GM23338 (cell line): ENCODE results near the gene OFD1. TPM values are rescaled to one million over a fixed set of nuclear protein-coding genes. Genes with fewer than 3 reads are reported as not detected.

Experiments
- CREB1 ChIP-seq: fragments of 250-450 bp; sonication (Bioruptor Pico); IDR thresholded peaks from 2 replicates; pipeline ENCODE4 v1.5.0; 2020; ENCODE audit warnings: low read depth, mild to moderate bottlenecking, moderate library complexity
- EZH2 ChIP-seq: fragments of 200-600 bp; sonication (generic); IDR thresholded peaks from one replicate; pipeline ENCODE4 v1.8.0; 2017; ENCODE audit warnings: antibody characterized with exemption, mild to moderate bottlenecking, low read depth; ENCODE audit not compliant: unreplicated experiment
- EZH2phosphoT487 ChIP-seq: fragments of 200-600 bp; sonication (generic); IDR thresholded peaks from one replicate; pipeline ENCODE4 v1.8.1; 2018; ENCODE audit warnings: antibody characterized with exemption; ENCODE audit not compliant: unreplicated experiment
- JUNB ChIP-seq: IDR thresholded peaks from one replicate; pipeline ENCODE4 v1.6.1; 2016; ENCODE audit warnings: antibody characterized with exemption; ENCODE audit not compliant: unreplicated experiment
- POLR2AphosphoS5 ChIP-seq: IDR thresholded peaks from 2 replicates; pipeline ENCODE4 v1.6.1; 2016; ENCODE audit warnings: antibody characterized with exemption, low read depth
- STAT1 ChIP-seq: IDR thresholded peaks from one replicate; pipeline ENCODE4 v1.6.1; 2016; ENCODE audit warnings: antibody characterized with exemption; ENCODE audit not compliant: unreplicated experiment
- ZNF114 ChIP-seq: fragments of 250-450 bp; sonication (Bioruptor Pico); IDR thresholded peaks from 2 replicates; pipeline ENCODE4 v1.5.0; 2020; ENCODE audit warnings: mild to moderate bottlenecking, moderate library complexity
- ZNF331 ChIP-seq: fragments of 250-450 bp; sonication (Bioruptor Pico); IDR thresholded peaks from 2 replicates; pipeline ENCODE4 v1.5.0; 2020; ENCODE audit warnings: low read depth, mild to moderate bottlenecking, moderate library complexity
- polyA plus RNA-seq: library from polyadenylated mRNA; unstranded; fragments of >200 nt; fragmentation: Nextera tagmentation; extraction: Ambion mirVana; gene quantifications from 2 replicates; pipeline ENCODE4 v1.2.1, GENCODE V29; 2016
- total RNA-seq: library from RNA; depleted of rRNA; stranded (reverse); fragments of >200 nt; shearing (Covaris generic); gene quantifications from 2 replicates; pipeline ENCODE4 v1.2.3, GENCODE V29; 2014
- TF ChIP-seq, protein P1 (sequence below): fragments of 250-450 bp; sonication (Bioruptor Pico); IDR thresholded peaks from 2 replicates; pipeline ENCODE4 v1.5.0; 2020; ENCODE audit warnings: mild to moderate bottlenecking, moderate library complexity
- TF ChIP-seq, protein P2 (sequence below): IDR thresholded peaks from one replicate; pipeline ENCODE4 v1.6.1; 2018; ENCODE audit warnings: antibody characterized with exemption; ENCODE audit not compliant: unreplicated experiment

The OFD1 gene
- total and polyA plus RNA-seq, 2 experiments from 2014 or later = 21.2 to 55.0 TPM

DNA sequence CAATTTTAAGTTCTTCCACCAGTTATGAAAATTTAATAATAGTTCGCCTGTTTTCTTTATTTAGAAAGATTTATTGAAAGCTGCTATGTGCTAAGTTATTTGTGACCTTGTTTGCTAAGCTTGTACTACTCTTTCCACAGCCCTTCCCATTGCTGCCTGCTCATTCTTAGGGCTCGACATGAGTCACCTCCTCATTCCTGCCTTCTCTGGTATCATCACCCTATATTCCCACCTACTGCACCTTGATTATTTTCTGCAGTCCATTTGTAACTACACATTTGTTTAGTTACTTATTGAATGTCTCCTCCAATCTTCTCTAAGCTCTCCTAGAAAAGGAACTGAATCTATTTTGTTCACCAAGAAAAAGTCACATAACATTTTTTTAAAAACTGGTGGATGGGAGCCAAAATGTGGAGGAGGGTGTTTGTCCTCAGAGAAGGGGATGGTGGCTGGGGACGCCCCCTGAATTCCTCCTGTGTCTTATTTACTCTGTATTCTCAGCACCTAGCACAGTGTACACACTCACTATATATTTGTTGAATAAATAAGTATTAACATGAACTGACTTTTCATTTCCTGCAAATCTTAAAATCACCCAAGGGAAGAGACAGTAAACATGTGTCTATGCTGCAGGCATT is 49.3 kb upstream of the OFD1 start (continued):
- TF ChIP-seq, protein P1, sequence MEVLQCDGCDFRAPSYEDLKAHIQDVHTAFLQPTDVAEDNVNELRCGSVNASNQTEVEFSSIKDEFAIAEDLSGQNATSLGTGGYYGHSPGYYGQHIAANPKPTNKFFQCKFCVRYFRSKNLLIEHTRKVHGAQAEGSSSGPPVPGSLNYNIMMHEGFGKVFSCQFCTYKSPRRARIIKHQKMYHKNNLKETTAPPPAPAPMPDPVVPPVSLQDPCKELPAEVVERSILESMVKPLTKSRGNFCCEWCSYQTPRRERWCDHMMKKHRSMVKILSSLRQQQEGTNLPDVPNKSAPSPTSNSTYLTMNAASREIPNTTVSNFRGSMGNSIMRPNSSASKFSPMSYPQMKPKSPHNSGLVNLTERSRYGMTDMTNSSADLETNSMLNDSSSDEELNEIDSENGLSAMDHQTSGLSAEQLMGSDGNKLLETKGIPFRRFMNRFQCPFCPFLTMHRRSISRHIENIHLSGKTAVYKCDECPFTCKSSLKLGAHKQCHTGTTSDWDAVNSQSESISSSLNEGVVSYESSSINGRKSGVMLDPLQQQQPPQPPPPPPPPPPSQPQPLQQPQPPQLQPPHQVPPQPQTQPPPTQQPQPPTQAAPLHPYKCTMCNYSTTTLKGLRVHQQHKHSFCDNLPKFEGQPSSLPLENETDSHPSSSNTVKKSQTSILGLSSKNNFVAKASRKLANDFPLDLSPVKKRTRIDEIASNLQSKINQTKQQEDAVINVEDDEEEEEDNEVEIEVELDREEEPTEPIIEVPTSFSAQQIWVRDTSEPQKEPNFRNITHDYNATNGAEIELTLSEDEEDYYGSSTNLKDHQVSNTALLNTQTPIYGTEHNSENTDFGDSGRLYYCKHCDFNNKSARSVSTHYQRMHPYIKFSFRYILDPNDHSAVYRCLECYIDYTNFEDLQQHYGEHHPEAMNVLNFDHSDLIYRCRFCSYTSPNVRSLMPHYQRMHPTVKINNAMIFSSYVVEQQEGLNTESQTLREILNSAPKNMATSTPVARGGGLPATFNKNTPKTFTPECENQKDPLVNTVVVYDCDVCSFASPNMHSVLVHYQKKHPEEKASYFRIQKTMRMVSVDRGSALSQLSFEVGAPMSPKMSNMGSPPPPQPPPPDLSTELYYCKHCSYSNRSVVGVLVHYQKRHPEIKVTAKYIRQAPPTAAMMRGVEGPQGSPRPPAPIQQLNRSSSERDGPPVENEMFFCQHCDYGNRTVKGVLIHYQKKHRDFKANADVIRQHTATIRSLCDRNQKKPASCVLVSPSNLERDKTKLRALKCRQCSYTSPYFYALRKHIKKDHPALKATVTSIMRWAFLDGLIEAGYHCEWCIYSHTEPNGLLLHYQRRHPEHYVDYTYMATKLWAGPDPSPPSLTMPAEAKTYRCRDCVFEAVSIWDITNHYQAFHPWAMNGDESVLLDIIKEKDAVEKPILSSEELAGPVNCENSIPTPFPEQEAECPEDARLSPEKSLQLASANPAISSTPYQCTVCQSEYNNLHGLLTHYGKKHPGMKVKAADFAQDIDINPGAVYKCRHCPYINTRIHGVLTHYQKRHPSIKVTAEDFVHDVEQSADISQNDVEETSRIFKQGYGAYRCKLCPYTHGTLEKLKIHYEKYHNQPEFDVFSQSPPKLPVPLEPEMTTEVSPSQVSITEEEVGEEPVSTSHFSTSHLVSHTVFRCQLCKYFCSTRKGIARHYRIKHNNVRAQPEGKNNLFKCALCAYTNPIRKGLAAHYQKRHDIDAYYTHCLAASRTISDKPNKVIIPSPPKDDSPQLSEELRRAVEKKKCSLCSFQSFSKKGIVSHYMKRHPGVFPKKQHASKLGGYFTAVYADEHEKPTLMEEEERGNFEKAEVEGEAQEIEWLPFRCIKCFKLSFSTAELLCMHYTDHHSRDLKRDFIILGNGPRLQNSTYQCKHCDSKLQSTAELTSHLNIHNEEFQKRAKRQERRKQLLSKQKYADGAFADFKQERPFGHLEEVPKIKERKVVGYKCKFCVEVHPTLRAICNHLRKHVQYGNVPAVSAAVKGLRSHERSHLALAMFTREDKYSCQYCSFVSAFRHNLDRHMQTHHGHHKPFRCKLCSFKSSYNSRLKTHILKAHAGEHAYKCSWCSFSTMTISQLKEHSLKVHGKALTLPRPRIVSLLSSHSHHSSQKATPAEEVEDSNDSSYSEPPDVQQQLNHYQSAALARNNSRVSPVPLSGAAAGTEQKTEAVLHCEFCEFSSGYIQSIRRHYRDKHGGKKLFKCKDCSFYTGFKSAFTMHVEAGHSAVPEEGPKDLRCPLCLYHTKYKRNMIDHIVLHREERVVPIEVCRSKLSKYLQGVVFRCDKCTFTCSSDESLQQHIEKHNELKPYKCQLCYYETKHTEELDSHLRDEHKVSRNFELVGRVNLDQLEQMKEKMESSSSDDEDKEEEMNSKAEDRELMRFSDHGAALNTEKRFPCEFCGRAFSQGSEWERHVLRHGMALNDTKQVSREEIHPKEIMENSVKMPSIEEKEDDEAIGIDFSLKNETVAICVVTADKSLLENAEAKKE = no peak
- no peak for TF ChIP-seq EZH2phosphoT487
- TF ChIP-seq STAT1 = no peak
- no peak for TF ChIP-seq ZNF114 (CRISPR knock-in tag)
- TF ChIP-seq CREB1 = no peak
- TF ChIP-seq, protein P2, sequence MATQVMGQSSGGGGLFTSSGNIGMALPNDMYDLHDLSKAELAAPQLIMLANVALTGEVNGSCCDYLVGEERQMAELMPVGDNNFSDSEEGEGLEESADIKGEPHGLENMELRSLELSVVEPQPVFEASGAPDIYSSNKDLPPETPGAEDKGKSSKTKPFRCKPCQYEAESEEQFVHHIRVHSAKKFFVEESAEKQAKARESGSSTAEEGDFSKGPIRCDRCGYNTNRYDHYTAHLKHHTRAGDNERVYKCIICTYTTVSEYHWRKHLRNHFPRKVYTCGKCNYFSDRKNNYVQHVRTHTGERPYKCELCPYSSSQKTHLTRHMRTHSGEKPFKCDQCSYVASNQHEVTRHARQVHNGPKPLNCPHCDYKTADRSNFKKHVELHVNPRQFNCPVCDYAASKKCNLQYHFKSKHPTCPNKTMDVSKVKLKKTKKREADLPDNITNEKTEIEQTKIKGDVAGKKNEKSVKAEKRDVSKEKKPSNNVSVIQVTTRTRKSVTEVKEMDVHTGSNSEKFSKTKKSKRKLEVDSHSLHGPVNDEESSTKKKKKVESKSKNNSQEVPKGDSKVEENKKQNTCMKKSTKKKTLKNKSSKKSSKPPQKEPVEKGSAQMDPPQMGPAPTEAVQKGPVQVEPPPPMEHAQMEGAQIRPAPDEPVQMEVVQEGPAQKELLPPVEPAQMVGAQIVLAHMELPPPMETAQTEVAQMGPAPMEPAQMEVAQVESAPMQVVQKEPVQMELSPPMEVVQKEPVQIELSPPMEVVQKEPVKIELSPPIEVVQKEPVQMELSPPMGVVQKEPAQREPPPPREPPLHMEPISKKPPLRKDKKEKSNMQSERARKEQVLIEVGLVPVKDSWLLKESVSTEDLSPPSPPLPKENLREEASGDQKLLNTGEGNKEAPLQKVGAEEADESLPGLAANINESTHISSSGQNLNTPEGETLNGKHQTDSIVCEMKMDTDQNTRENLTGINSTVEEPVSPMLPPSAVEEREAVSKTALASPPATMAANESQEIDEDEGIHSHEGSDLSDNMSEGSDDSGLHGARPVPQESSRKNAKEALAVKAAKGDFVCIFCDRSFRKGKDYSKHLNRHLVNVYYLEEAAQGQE = no peak
- no peak for TF ChIP-seq EZH2
- no peak for TF ChIP-seq ZNF331 (CRISPR knock-in tag)
- no peak for TF ChIP-seq POLR2AphosphoS5
- TF ChIP-seq JUNB = no peak
